ENCODE data around the gene IGFBP3. TPM values are rescaled to one million over a fixed set of nuclear protein-coding genes. Genes with fewer than 3 reads are reported as not detected.
A peak's percentile ranks its signal among the peaks of the same experiment; 100 is the strongest.

Gene IGFBP3
- total and polyA plus RNA-seq, 2 of the 13 experiments (the other 11 are each of a cell fraction or from before 2014, with no cell fraction given): 57.5 TPM; not detected in 1

DNA sequence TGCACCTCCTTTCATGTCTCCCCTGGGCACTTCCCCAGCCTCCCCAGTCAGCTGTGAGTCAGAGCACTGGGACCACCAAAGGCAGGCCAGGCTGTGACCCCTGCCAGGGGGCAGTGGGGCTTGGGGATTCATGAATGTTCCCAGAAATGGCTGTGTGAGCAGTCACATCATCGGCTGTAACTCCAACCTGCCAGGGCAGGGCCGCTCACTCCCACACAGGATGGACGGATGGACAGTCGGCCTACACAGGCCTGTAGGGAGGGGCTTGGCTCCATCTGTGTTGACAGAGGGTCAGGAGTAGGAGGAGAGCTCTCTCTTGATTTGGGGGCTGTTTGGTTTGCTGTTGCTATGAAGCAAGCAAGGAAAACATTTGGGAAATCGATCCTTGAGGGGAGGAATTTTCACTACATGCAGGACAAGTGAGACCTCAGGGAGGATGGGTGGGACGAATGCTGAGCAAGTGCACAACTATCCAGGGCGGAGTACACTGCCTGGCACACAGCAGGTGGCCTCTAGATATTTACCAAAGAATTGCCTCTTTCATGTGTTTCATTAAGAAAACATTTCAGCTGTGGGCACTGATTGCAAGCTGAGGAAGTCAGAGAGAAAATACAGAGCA lies 35.7 kb downstream of the IGFBP3 start (continued):
- peak; percentile 67; the same call in 1 of the 2 replicates for TF ChIP-seq YEATS4 (CRISPR knock-in tag; IDR thresholded peaks at IDR 0.05; ENCODE audit: borderline replicate concordance)
- TF ChIP-seq MED13 (CRISPR knock-in tag; IDR thresholded peaks at IDR 0.05): 0 out of 2 replicates have a peak, but pooled peaks have one; percentile 17
- TF ChIP-seq POLR2AphosphoS5 (IDR thresholded peaks at IDR 0.05; ENCODE audit: low read depth, low read length): 0 out of 2 replicates have a peak, but pooled peaks have one; percentile 24
- TF ChIP-seq, protein P1, sequence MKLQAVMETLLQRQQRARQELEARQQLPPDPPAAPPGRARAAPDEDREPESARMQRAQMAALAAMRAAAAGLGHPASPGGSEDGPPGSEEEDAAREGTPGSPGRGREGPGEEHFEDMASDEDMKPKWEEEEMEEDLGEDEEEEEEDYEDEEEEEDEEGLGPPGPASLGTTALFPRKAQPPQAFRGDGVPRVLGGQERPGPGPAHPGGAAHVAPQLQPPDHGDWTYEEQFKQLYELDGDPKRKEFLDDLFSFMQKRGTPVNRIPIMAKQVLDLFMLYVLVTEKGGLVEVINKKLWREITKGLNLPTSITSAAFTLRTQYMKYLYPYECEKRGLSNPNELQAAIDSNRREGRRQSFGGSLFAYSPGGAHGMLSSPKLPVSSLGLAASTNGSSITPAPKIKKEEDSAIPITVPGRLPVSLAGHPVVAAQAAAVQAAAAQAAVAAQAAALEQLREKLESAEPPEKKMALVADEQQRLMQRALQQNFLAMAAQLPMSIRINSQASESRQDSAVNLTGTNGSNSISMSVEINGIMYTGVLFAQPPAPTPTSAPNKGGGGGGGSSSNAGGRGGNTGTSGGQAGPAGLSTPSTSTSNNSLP (IDR thresholded peaks at IDR 0.05; ENCODE audit: low read depth, low read length): peak; percentile 73
- peak; percentile 64; the same call in 1 of the 2 replicates for TF ChIP-seq ZSCAN31 (CRISPR knock-in tag; IDR thresholded peaks at IDR 0.05; ENCODE audit: low read depth)
- TF ChIP-seq, protein P2, sequence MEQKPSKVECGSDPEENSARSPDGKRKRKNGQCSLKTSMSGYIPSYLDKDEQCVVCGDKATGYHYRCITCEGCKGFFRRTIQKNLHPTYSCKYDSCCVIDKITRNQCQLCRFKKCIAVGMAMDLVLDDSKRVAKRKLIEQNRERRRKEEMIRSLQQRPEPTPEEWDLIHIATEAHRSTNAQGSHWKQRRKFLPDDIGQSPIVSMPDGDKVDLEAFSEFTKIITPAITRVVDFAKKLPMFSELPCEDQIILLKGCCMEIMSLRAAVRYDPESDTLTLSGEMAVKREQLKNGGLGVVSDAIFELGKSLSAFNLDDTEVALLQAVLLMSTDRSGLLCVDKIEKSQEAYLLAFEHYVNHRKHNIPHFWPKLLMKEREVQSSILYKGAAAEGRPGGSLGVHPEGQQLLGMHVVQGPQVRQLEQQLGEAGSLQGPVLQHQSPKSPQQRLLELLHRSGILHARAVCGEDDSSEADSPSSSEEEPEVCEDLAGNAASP (CRISPR knock-in tag; IDR thresholded peaks at IDR 0.05; ENCODE audit: borderline replicate concordance): peak; percentile 83; the same call in 1 of the 2 replicates
- 0 out of 2 replicates have a peak, but pooled peaks have one; percentile 83 for TF ChIP-seq TP53 (CRISPR knock-in tag; conservative IDR thresholded peaks at IDR 0.05)
- TF ChIP-seq, protein P3, sequence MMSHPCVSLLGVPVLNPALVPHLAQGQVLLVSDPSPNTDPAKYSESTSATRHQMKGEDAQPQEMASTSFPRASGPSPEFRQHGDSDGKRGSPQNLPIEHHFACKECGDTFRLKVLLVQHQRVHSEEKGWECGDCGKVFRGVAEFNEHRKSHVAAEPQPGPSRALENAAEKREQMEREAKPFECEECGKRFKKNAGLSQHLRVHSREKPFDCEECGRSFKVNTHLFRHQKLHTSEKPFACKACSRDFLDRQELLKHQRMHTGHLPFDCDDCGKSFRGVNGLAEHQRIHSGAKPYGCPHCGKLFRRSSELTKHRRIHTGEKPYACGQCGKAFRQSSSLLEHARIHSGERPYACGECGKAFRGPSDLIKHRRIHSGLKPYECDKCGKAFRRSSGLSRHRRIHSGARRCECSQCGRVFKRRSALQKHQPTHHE (CRISPR knock-in tag; IDR thresholded peaks at IDR 0.05; ENCODE audit: borderline replicate concordance): no peak
- peak; percentile 95; the same call in 1 of the 2 replicates for TF ChIP-seq ERF (CRISPR knock-in tag; IDR thresholded peaks at IDR 0.05)
- TF ChIP-seq, protein P4, sequence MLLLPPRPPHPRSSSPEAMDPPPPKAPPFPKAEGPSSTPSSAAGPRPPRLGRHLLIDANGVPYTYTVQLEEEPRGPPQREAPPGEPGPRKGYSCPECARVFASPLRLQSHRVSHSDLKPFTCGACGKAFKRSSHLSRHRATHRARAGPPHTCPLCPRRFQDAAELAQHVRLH (CRISPR knock-in tag; IDR thresholded peaks at IDR 0.05; ENCODE audit: borderline replicate concordance, low read depth): peak; percentile 78; the same call in 1 of the 2 replicates
- peak; percentile 11; the same call in 1 of the 2 replicates for TF ChIP-seq CREB1 (IDR thresholded peaks at IDR 0.05)
- TF ChIP-seq CREB1 (CRISPR knock-in tag; IDR thresholded peaks at IDR 0.05): no peak
- peak; percentile 79 for TF ChIP-seq ZNF629 (CRISPR knock-in tag; conservative IDR thresholded peaks at IDR 0.05)
- peak; percentile 97 for TF ChIP-seq MED8 (CRISPR knock-in tag; IDR thresholded peaks at IDR 0.05; ENCODE audit: insufficient replicate concordance)
- 0 out of 2 replicates have a peak, but pooled peaks have one; percentile 45 for TF ChIP-seq RELA (CRISPR knock-in tag; IDR thresholded peaks at IDR 0.05)
- no peak for TF ChIP-seq ZNF20 (CRISPR knock-in tag; IDR thresholded peaks at IDR 0.05)
- no peak; the same call in 1 of the 2 replicates for TF ChIP-seq ZC3H4 (CRISPR knock-in tag; IDR thresholded peaks at IDR 0.05; ENCODE audit: borderline replicate concordance)
- TF ChIP-seq, protein P5, sequence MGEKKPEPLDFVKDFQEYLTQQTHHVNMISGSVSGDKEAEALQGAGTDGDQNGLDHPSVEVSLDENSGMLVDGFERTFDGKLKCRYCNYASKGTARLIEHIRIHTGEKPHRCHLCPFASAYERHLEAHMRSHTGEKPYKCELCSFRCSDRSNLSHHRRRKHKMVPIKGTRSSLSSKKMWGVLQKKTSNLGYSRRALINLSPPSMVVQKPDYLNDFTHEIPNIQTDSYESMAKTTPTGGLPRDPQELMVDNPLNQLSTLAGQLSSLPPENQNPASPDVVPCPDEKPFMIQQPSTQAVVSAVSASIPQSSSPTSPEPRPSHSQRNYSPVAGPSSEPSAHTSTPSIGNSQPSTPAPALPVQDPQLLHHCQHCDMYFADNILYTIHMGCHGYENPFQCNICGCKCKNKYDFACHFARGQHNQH (CRISPR knock-in tag; IDR thresholded peaks at IDR 0.05): peak; percentile 99
- TF ChIP-seq, protein P6, sequence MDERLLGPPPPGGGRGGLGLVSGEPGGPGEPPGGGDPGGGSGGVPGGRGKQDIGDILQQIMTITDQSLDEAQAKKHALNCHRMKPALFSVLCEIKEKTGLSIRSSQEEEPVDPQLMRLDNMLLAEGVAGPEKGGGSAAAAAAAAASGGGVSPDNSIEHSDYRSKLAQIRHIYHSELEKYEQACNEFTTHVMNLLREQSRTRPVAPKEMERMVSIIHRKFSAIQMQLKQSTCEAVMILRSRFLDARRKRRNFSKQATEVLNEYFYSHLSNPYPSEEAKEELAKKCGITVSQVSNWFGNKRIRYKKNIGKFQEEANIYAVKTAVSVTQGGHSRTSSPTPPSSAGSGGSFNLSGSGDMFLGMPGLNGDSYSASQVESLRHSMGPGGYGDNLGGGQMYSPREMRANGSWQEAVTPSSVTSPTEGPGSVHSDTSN (CRISPR knock-in tag; IDR thresholded peaks at IDR 0.05): no peak
- TF ChIP-seq YY1 (IDR thresholded peaks at IDR 0.05; ENCODE audit: insufficient read depth, insufficient replicate concordance, low read depth, low read length): peak; percentile 36
- TF ChIP-seq, protein P7, sequence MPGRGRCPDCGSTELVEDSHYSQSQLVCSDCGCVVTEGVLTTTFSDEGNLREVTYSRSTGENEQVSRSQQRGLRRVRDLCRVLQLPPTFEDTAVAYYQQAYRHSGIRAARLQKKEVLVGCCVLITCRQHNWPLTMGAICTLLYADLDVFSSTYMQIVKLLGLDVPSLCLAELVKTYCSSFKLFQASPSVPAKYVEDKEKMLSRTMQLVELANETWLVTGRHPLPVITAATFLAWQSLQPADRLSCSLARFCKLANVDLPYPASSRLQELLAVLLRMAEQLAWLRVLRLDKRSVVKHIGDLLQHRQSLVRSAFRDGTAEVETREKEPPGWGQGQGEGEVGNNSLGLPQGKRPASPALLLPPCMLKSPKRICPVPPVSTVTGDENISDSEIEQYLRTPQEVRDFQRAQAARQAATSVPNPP (CRISPR knock-in tag; IDR thresholded peaks at IDR 0.05): peak; percentile 47; the same call in 1 of the 2 replicates

Data from HepG2 (cell line).